SK-N-SH (cell line): ENCODE results near the gene FMC1. TPM values are rescaled to one million over a fixed set of nuclear protein-coding genes. Genes with fewer than 3 reads are reported as not detected.

Experiments
- CTCF ChIA-PET: fragments of 300-600, 350-600 bp; formaldehyde crosslinking; extraction: SDS; loops from one replicate; lab custom pipeline; 2021; lab: Yijun Ruan, JAX
- POLR2A ChIA-PET: fragments of 350-600 bp; sonication (Branson Sonifier 250); formaldehyde crosslinking; extraction: SDS; loops from one replicate; lab custom pipeline; 2020; ENCODE audit warnings: antibody characterized with exemption, inconsistent platforms; lab: Yijun Ruan, JAX
- DNase-seq: peaks from one replicate; pipeline ENCODE4 v3.0.0; 2012
- H2AFZ ChIP-seq: fragments of 200-600 bp; sonication (generic); 2 replicates; pipeline ENCODE4 v1.8.1; 2016; ENCODE audit warnings: antibody characterized with exemption, mild to moderate bottlenecking, low read depth
- H3F3A ChIP-seq: fragments of 200-600 bp; sonication (generic); replicated peaks from 2 replicates; pipeline ENCODE3; 2016; ENCODE audit warnings: antibody characterized with exemption, mild to moderate bottlenecking; ENCODE audit not compliant: insufficient read depth
- H3K27ac ChIP-seq, 2 experiments: fragments of 200-500 bp in 1 of 2; fragments of 200-600 bp in 1 of 2; sonication (Bioruptor generic) in 1 of 2; sonication (generic), shearing (Covaris generic) in 1 of 2; 2 replicates each; pipeline versions ENCODE4 v1.5.1 to v1.6.1; 2014 to 2016; ENCODE audit warnings: low read depth in 2 of 2, inconsistent platforms in 1 of 2, low read length in 1 of 2, mild to moderate bottlenecking in 1 of 2, mixed read lengths in 1 of 2
- H3K27me3 ChIP-seq: fragments of 200-600 bp; sonication (generic), shearing (Covaris generic); 2 replicates; pipeline ENCODE4 v1.6.1; 2016; ENCODE audit warnings: mixed run types; ENCODE audit not compliant: insufficient read depth
- H3K36me3 ChIP-seq, 2 experiments: fragments of 200-500 bp in 1 of 2; fragments of 200-600 bp in 1 of 2; sonication (Bioruptor generic) in 1 of 2; sonication (generic) in 1 of 2; replicated peaks in 1 of 2; 2 replicates each; pipeline versions ENCODE3 to v1.5.1; 2014 to 2016; ENCODE audit warnings: low read length in 1 of 2, mild to moderate bottlenecking in 1 of 2; ENCODE audit not compliant: insufficient read depth in 2 of 2, control insufficient read depth in 1 of 2
- H3K4me1 ChIP-seq, 2 experiments: fragments of 200-500 bp in 1 of 2; fragments of 200-600 bp in 1 of 2; sonication (Bioruptor generic) in 1 of 2; sonication (generic), shearing (Covaris generic) in 1 of 2; 2 replicates each; pipeline versions ENCODE4 v1.5.1 to v1.6.1; 2014 to 2016; ENCODE audit warnings: low read depth in 1 of 2, low read length in 1 of 2, mixed run types in 1 of 2; ENCODE audit not compliant: insufficient read depth in 2 of 2, control insufficient read depth in 1 of 2
- H3K4me2 ChIP-seq: fragments of 200-600 bp; sonication (generic), shearing (Covaris generic); 2 replicates; pipeline ENCODE4 v1.6.1; 2017; ENCODE audit warnings: mixed run types
- H3K4me3 ChIP-seq, 2 experiments: fragments of 200-500 bp in 1 of 2; fragments of 200-600 bp in 1 of 2; sonication (Bioruptor generic) in 1 of 2; sonication (generic), shearing (Covaris generic) in 1 of 2; 2 replicates each; pipeline versions ENCODE4 v1.5.1 to v1.8.1; 2014 to 2016; ENCODE audit warnings: low read depth in 2 of 2, inconsistent platforms in 1 of 2, low read length in 1 of 2, mild to moderate bottlenecking in 1 of 2, mixed read lengths in 1 of 2, moderate library complexity in 1 of 2
- H3K79me2 ChIP-seq: fragments of 200-600 bp; sonication (generic); 2 replicates; pipeline ENCODE4 v1.8.1; 2017; ENCODE audit warnings: mild to moderate bottlenecking; ENCODE audit not compliant: insufficient read depth
- H3K9ac ChIP-seq: fragments of 200-600 bp; sonication (generic); 2 replicates; pipeline ENCODE4 v1.6.1; 2017; ENCODE audit warnings: mixed run types
- H3K9me2 ChIP-seq: fragments of 200-600 bp; sonication (generic); 2 replicates; pipeline ENCODE4 v1.6.1; 2017; ENCODE audit warnings: mixed run types
- H3K9me3 ChIP-seq: fragments of 200-600 bp; sonication (generic); 2 replicates; pipeline ENCODE4 v1.6.1; 2017; ENCODE audit warnings: mixed run types, mild to moderate bottlenecking, moderate library complexity
- H4K20me1 ChIP-seq: fragments of 200-600 bp; sonication (generic); 2 replicates; pipeline ENCODE4 v1.6.1; 2017; ENCODE audit warnings: mild to moderate bottlenecking, mixed run types; ENCODE audit not compliant: insufficient read depth
- CHD2 ChIP-seq: fragments of 150-350 bp; IDR thresholded peaks from 2 replicates; pipeline ENCODE4 v1.6.1; 2018; ENCODE audit warnings: low read length; ENCODE audit not compliant: partially characterized antibody
- ELF1 ChIP-seq: IDR thresholded peaks from 2 replicates; pipeline ENCODE4 v1.4.0; 2012
- FOSL2 ChIP-seq: IDR thresholded peaks from 2 replicates; pipeline ENCODE4 v1.4.0; 2012; ENCODE audit warnings: low read depth, mild to moderate bottlenecking, moderate library complexity, borderline replicate concordance
- FOXJ3 ChIP-seq: sonication (generic); formaldehyde crosslinking; IDR thresholded peaks from 2 replicates; pipeline ENCODE4 v1.5.1; 2020; ENCODE audit warnings: mild to moderate bottlenecking, missing genetic modification reagents
- FOXM1 ChIP-seq: IDR thresholded peaks from 2 replicates; pipeline ENCODE4 v1.4.0; 2012; ENCODE audit warnings: low read depth, mild to moderate bottlenecking
- NFIC ChIP-seq: IDR thresholded peaks from 2 replicates; pipeline ENCODE4 v1.4.0; 2012; ENCODE audit warnings: borderline replicate concordance
- PBX3 ChIP-seq: IDR thresholded peaks from 2 replicates; pipeline ENCODE4; 2012
- RCOR1 ChIP-seq: fragments of 150-350 bp; IDR thresholded peaks from 2 replicates; pipeline ENCODE4 v1.6.1; 2017; ENCODE audit warnings: antibody characterized with exemption, low read length
- SMC3 ChIP-seq: IDR thresholded peaks from 2 replicates; pipeline ENCODE4 v1.6.1; 2012; ENCODE audit warnings: low read depth, low read length, improper control_type of control experiment
- TEAD4 ChIP-seq: IDR thresholded peaks from 2 replicates; pipeline ENCODE4 v1.4.0; 2012; ENCODE audit warnings: mild to moderate bottlenecking, borderline replicate concordance; ENCODE audit not compliant: insufficient read depth
- YY1 ChIP-seq: IDR thresholded peaks from 2 replicates; pipeline ENCODE4 v1.4.0; 2012; ENCODE audit warnings: low read depth, mild to moderate bottlenecking
- ZBTB33 ChIP-seq: IDR thresholded peaks from 2 replicates; pipeline ENCODE4 v1.4.0; 2012; ENCODE audit warnings: low read depth, borderline replicate concordance
- WGBS: methylation state at CpG from one replicate; pipeline ENCODE4 v1.1.6; 2017; ENCODE audit warnings: low lambda C conversion rate; 5-methylcytosine and 5-hydroxymethylcytosine counted together
- polyA plus RNA-seq, 3 experiments: library from polyadenylated mRNA; depleted of rRNA; stranded (reverse); fragments of >200 nt; gene quantifications; 2 replicates each; pipeline ENCODE4 v1.2.3, GENCODE V29; 2012
- TF ChIP-seq, protein P1 (sequence below): fragments of 200-600 bp; sonication (generic); IDR thresholded peaks from 2 replicates; pipeline ENCODE4 v1.6.1; 2017; ENCODE audit warnings: antibody characterized with exemption, mild to moderate bottlenecking, moderate library complexity
- TF ChIP-seq, protein P2 (sequence below): fragments of 150-350 bp; IDR thresholded peaks from 2 replicates; pipeline ENCODE4 v1.6.1; 2016; ENCODE audit warnings: mild to moderate bottlenecking, low read depth, low read length

The FMC1 gene
- polyA plus RNA-seq, 1 of the 3 experiments (the other 2 are of a cell fraction): 59.9 TPM

- TF ChIP-seq, protein P1, sequence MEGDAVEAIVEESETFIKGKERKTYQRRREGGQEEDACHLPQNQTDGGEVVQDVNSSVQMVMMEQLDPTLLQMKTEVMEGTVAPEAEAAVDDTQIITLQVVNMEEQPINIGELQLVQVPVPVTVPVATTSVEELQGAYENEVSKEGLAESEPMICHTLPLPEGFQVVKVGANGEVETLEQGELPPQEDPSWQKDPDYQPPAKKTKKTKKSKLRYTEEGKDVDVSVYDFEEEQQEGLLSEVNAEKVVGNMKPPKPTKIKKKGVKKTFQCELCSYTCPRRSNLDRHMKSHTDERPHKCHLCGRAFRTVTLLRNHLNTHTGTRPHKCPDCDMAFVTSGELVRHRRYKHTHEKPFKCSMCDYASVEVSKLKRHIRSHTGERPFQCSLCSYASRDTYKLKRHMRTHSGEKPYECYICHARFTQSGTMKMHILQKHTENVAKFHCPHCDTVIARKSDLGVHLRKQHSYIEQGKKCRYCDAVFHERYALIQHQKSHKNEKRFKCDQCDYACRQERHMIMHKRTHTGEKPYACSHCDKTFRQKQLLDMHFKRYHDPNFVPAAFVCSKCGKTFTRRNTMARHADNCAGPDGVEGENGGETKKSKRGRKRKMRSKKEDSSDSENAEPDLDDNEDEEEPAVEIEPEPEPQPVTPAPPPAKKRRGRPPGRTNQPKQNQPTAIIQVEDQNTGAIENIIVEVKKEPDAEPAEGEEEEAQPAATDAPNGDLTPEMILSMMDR: no peak
- TF ChIP-seq SMC3: no peak
- TF ChIP-seq, all 33 proteins: peak for 5
Measured at GRCh38 chr7:139341776-139342226, 664 bp downstream of the FMC1 start (continued).

GRCh38 chr7:139345042-139345441 lies 3.9 kb downstream of the FMC1 start:
- Histone ChIP-seq H4K20me1 (no peaks in the 10 kb centered on the region), H3K79me2 (peaks cover 38% of the 10 kb centered on the region), H3K27me3 (no peaks in the 10 kb centered on the region), H3K36me3 (peaks cover 17 to 34% of the 10 kb centered on the region in 2 experiments), H3K27ac (no peak overlapping the region), H3F3A (peaks cover 5% of the 10 kb centered on the region), H3K9me3 (no peaks in the 10 kb centered on the region), H3K9me2 (no peaks in the 10 kb centered on the region), H3K4me3 (no peak overlapping the region), H3K9ac (no peak overlapping the region), H3K4me2 (no peak overlapping the region), H3K4me1 (peaks cover 0 to 6% of the 10 kb centered on the region in 2 experiments; a peak in 2 of 4 replicates), H2AFZ (no peak overlapping the region)
- DNase-seq: no peak
- ChIA-PET CTCF (no interaction called here), POLR2A (no interaction called here)
- no peak for TF ChIP-seq RCOR1
- TF ChIP-seq FOXJ3 (CRISPR knock-in tag): no peak
- no peak for TF ChIP-seq CHD2
- TF ChIP-seq ZBTB33: no peak
- no peak for TF ChIP-seq FOXM1
- TF ChIP-seq, protein P2, sequence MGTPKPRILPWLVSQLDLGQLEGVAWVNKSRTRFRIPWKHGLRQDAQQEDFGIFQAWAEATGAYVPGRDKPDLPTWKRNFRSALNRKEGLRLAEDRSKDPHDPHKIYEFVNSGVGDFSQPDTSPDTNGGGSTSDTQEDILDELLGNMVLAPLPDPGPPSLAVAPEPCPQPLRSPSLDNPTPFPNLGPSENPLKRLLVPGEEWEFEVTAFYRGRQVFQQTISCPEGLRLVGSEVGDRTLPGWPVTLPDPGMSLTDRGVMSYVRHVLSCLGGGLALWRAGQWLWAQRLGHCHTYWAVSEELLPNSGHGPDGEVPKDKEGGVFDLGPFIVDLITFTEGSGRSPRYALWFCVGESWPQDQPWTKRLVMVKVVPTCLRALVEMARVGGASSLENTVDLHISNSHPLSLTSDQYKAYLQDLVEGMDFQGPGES: no peak
- no peak for TF ChIP-seq TEAD4
- no peak for TF ChIP-seq NFIC
- TF ChIP-seq FOSL2: no peak
- TF ChIP-seq YY1: no peak
- TF ChIP-seq ELF1: no peak
- TF ChIP-seq PBX3: no peak
- 95% methylated on average over 1 of the region's 1 CpG for whole genome bisulfite sequencing
